Measurements from ENCODE around the gene CYLC2. TPM values are rescaled to one million over a fixed set of nuclear protein-coding genes. Genes with fewer than 3 reads are reported as not detected.

CYLC2 gene
- total RNA-seq, 4 donors from 2014 or later: not detected

Small RNA genes within 50 kb of the gene (small RNA-seq; reads per million reads assigned to genes)
- gene AL589823.1: not detected
